Amniotic stem cell (primary cell): ENCODE results near the gene CDC42SE2.
"Not testable (repeated sequence)": the region's sequence is repeated elsewhere in the genome, so short reads cannot be mapped to it uniquely, and the experiment has no call there.

ENCODE experiments used
- DNase-seq: peaks from one replicate; lab custom pipeline; 2025; lab: John Stamatoyannopoulos, UW

CDC42SE2 gene

DNA sequence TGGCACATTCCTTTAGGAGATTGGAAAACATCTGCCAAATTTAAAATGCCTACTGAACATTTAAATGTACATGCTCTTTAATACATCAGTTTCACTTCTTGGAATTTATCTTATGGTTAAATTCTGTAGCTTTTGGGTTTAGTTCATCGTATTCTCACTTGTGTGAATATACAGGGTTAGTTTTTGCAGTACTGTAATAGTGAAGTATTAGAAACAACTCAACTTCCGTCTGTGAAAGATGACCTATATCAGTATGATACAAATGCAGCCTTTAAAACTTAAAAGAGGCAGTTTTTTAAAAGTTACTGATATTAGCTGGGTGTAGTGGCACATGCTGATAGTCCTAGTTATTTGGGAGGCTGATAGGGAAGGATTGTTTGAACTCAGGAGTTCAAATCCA is 57.2 kb downstream of the CDC42SE2 start:
- no peak for DNase-seq

DNA sequence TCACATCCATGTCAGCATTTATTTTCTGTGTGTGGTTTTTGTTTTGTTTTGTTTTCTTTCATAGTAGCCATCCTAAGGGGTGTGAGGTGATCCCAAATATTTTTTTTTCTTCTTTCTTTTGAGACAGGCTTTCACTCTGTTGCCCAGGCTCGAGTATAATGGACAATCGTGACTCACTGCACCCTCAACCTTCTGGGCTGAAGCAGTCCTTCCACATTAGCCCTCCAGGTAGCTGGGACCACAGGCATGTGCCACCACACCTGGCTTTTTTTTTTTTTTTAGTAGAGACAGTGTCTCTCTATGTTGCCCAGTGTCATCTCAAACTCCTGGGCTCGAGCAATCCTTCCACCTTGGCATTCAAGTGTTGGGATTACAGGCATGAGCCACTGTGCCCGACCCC is 59.1 kb downstream of the CDC42SE2 start:
- DNase-seq = no peak

DNA sequence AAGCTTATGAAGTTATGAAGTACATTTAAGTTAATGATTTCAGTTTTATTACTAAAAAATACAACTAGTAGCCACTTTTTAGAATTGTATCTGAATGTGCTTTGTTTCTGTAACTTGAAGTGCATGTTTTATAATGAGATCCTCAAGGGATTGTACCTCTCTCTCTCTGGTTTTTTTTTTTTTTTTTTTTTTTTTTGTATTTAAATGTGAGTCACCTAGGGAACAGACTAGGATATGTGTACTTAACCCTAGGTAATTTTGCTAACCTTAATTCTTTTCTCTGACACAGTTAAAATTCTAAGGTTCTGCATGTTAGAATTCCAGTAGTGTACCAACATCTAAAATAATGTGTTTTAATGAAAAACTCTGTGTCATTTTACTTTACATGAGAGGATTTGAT is 59.5 kb downstream of the CDC42SE2 start:
- DNase-seq = no peak

DNA sequence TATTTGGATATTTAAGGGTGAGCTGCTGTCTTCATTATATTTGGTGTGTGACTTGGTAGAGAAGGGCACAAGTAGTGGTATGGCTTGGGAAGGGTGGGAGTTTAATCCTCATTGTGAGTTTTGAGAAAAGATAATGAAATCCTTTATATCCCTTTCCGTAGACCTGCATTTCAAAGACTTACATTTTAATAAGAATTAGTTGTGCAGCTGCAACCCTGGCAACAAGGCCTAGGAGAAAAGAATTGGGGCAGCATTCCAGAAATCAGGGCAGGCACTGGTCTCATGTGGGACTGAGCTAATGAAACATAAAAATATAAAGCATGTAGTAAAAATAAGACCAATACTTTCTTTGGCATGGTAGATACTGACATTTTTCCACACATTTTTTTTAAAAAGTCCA is 60.5 kb downstream of the CDC42SE2 start:
- DNase-seq = no peak

DNA sequence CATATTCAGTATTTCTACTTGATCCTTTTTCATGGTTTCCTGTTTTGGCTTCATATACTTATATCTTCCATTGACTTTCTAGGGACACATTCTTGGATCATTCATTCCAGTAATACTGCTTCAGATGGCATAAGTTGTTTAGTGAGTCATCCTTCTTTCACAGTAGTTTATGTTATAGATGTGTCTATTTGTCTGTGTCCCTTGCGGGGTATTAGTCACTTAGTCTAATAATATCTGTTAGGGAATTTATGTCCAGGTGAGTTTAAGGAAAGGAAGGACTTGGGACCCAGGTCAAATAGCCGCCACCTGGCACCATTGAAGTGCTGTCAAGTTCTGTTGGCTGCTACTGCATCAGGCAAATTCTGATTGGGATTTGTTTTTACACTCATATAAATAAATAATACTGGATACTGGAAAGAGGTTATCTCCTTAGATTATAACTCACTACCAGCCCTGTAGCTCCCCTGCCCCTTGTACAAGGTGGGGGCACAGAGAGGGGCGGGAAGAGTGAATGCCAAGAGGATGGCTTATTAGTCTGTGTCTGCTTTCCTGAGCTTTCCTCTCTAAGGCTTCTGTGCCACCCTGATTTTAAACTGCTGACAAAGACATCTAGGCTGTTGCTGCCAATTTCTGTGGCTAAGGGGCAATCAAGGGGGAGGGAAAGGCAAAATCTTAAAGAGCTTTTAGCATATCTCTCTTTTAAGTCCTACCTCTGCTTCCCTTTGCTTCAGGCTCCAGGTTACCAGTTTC is 64.9 kb downstream of the CDC42SE2 start:
- DNase-seq = no peak

DNA sequence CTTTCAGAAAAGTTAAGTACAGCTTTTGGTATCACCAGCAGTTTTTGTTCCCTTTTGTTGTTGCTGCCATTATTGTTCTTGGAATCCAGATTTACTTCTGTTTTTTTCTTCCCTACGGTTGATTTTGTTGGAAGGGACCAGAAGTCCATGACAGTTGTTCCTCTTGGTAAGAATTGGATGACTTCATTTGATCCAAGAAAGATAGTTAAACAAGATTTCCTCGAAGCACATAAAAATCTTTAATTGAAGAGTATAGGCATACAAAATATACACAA is 65.4 kb downstream of the CDC42SE2 start:
- no peak for DNase-seq

DNA sequence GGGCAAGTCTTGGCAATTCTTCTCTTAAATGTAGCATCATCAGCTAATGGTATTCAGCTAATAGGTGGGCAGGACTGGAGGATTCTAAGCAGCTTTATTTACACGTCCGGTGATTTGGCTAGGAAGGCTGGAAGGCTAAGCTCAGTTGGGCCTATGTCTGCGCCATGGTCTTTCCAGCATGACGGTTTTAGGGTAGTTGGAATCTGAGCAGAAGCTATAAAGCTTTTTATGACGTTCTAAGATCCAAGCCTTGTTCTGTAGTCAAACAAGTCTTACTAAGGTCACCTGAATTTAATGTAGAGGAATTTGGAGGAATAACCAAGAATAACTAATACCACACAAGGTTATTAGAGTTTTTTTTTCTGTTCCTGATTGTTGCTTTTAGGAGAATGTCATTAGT is 66.2 kb downstream of the CDC42SE2 start:
- DNase-seq = no peak

DNA sequence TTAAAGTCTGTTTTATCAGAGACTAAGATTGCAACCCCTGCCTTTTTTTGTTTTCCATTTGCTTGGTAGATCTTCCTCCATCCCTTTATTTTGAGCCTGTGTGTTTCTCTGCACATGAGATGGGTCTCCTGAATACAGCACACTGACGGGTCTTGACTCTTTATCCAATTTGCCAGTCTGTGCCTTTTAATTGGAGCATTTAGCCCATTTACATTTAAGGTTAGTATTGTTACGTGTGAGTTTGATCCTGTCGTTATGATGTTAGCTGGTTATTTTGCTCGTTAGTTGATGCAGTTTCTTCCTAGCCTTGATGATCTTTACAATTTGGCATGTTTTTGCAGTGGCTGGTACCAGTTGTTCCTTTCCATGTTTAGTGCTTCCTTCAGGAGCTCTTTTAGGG is 71.9 kb downstream of the CDC42SE2 start:
- DNase-seq = not testable (repeated sequence)

DNA sequence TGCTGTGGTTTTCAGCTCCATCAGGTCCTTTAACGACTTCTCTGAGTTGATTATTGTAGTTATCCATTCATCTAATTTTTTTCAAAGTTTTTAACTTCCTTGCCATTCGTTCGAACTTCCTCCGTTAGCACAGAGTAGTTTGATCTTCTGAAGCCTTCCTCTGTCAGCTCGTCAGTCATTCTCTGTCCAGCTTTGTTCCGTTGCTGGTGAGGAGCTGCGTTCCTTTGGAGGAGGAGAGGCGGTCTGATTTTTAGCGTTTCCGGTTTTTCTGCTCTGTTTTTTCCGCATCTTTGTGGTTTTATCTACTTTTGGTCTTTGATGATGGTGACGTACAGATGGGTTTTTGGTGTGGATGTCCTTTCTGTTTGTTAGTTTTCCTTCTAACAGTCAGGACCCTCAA is 72.9 kb downstream of the CDC42SE2 start:
- DNase-seq = not testable (repeated sequence)

DNA sequence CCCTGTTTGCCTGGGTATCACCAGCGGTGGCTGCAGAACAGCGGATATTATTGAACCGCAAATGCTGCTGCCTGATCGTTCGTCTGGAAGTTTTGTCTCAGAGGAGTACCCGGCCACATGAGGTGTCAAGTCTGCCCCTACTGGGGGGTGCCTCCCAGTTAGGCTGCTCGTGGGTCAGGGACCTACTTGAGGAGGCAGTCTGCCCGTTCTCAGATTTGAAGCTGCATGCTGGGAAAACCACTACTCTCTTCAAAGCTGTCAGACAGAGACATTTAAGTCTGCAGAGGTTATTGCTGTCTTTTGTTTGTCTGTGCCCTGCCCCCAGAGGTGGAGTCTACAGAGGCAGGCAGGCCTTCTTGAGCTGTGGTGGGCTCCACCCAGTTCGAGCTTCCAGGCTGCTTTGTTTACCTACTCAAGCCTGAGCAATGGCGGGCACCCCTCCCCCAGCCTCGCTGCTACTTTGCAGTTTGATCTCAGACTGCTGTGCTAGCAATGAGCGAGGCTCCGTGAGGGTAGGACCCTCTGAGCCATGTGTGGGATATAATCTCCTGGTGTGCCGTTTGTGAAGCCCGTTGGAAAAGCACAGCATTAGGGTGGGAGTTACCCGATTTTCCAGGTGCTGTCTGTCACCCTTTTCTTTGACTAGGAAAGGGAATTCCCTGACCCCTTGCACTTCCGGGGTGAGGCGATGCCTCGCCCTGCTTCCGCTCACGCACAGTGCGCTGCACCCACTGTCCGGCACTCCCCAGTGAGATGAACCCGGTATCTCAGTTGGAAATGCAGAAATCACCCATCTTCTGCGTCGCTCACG is 73.6 kb downstream of the CDC42SE2 start:
- DNase-seq = not testable (repeated sequence)

DNA sequence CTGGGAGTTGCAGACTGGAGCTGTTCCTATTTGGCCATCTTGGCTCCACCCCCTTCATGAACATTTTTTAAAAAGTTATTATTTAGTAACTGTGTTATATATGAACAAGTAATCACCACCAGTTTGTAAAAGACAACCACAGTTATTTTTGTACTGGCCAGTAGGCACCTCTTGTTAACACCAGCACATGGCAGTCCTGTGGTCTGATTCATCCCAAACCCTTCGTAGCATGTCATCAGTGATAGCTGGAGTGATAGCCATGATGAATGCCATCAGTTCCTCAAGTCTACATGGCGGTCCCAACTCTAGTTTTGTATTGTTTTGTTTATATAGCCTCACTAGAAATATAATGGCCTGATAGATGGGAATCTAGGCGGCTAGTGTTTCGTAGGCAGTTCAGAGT is 74.2 kb downstream of the CDC42SE2 start:
- DNase-seq = no peak

DNA sequence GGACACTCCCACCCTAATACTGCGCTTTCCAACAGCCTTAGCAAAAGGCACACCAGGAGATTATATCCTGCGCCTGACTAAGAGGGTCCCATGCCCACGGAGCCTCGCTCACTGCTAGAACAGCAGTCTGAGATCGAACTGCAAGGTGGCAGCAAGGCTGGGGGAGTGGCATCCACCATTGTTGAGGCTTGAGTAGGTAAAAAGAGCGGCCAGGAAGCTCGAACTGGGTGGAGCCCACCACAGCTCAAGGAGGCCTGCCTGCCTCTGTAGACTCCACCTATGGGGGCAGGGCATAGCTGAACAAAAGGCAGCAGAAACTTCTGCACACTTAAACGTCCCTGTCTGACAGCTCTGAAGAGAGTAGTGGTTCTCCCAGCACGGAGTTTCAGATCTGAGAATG is 80.4 kb downstream of the CDC42SE2 start:
- not testable (repeated sequence) for DNase-seq

DNA sequence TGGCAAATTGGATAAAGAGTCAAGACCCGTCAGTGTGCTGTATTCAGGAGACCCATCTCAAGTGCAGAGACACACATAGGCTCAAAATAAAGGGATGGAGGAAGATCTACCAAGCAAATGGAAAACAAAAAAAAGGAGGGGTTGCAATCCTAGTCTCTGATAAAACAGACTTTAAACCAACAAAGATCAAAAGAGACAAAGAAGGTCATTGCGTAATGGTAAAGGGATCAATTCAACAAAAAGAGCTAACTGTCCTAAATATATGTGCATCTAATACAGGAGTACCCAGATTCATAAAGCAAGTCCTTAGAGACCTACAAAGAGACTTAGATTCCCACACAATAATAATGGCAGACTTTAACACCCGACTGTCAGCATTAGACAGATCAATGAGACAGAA is 82.4 kb downstream of the CDC42SE2 start:
- not testable (repeated sequence) for DNase-seq

DNA sequence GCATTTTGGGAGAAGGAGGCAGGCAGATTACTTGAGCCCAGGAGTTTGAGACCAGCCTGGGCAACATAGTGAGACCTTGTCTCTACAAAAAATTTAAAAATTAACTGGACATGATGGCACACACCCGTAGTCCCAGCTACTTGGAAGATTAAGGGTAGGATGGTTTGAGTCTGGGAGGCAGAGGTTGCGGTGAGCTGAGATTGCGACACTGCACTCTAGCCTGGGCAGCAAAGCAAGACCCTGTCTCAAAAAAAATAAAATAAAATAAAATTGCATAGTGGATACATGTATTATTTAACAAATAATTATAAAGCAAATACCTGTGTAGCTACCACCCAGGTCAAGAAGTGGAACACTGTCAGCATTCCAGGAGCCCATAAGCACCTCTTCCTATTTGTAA is 90.1 kb downstream of the CDC42SE2 start:
- DNase-seq = no peak

DNA sequence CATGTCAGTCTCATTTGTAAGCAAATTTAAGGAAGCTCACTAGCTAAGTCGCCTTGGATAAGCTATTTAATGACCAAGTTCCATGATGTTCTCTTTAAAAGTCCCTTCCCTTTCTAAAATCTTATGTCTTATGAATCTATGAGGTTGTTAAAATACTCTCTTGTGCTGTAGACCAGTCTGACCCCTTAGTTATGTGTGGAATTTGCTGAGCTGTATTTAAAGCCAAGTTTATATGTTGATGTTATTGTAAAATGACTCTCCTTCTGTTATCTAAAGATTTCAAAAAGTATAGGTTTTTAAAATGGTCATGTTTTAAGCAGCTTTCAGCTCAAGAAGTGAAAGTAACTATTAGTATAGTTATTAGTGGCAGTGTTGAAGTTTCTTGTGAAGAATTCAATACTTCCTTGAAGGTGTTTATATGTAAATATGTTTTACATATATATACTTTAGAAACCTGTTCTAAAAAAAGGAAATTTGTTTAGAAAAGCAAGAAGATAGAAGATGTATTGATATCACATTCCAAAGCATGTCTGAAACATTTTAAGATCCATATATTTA is 92.2 kb downstream of the CDC42SE2 start:
- DNase-seq = no peak

DNA sequence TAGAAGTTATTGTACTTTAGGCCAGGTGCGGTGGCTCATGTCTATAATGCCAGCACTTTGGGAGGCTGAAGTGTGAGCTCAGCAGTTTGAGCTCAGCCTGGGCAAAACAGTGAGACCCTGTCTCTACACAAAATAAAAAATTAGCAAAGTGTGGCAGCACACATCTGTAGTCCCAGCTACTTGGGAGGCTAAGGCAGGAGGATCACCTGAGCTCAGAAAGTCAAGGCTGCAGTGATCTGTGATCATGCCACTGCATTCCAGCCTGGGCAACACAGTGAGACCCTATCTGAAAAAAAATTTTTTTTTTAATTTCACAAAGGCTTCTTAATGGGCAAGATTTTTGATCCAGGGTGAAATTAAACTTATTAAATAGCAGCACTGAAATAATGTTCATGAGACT is 92.8 kb downstream of the CDC42SE2 start:
- DNase-seq = no peak

DNA sequence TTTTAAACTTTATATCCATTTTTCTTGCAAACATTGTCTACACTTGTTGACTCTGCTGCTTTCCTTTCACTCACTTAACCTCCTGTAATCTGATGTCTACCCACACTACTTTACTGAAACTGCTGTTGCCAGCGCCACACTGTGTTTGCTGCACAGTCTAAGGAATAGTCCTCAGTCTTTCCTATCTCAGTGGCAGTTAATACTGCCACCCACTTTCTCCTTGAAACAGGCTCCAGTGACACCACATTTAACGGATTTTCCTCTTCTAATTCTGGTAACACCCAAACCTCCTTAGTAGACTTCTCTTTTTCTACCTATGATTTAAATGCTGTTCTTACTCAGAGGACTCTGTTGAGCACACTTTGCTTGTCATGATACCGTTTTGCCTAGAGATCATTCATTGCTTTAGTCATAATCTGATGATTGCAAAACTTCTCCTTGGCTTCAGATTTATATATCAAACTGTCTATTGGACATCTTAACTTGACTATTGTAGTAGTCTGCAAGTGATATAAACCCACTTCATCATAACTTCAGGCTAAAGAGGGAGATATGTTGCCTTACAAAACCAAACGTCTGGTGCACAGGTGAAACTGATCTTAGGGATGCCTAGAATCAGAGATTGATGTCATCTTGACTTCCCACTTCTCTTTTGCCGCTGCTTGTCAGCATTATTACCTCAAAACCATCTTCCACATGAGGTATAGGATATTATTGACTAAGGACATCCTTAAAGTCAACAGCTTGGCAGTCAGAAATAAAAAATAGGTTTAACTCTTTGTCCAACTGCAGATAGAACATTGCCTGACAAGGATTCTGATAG is 94.1 kb downstream of the CDC42SE2 start:
- no peak for DNase-seq

DNA sequence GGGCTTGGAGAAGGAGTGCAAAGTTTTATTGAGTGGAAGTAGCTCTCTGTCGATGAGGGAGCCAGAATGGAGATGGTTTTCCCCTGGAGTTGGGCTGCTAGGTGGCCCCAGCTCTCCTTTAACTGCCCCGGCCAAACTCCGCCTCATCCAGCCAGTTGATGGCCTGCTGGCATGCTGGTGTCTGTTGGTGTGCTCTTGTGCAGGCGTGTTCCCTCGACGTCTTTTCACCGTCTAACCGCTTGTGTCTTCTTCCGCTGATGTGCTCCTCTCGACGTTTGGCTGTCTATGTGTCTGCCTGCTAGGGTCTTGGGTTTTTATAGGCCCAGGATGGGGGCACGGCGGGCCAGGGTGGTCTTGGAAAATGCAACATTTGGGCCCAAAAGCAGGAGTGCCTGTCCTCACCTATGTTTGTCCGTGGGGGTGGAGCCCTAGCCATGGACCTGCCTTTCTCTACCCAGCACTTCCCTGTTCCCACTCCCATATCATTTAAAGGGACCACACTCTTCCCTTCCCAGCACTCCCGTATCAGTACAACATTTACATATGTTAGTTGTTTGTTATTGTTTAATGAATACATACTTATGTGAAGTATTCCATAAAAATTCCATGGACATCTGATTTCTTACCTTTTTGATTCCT is 97.9 kb downstream of the CDC42SE2 start:
- no peak for DNase-seq

DNA sequence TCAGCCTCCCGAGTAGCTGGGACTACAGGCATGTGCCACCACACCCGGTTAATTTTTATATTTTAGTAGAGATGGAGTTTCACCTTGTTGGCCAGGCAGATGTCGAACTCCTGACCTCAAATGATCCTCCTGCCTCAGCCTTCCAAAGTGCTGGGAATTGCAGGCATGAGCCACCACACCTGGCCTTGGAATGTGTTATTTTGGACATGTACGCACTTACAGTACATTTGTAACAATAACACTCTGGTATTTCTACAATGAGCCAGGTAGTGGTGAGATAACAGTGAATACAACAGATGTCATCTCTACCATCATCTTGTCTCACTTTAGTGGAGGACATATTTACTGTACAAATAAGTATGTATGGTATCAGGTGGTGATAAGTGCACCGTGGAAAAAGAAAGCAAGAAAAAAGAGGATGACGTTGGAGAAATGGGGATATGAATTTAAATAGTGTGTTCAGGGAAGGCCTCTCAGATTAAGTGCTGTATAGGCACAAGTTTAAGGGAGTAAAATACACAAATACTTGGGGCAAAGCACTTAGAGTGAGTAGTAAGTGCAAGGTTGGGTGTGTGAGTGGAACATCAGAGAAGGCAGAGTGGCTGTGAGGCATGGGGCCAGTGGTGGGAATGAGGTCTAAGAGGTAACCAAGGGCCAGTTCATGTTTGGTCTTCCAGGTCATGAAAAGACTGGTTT is 100.1 kb downstream of the CDC42SE2 start:
- no peak for DNase-seq

DNA sequence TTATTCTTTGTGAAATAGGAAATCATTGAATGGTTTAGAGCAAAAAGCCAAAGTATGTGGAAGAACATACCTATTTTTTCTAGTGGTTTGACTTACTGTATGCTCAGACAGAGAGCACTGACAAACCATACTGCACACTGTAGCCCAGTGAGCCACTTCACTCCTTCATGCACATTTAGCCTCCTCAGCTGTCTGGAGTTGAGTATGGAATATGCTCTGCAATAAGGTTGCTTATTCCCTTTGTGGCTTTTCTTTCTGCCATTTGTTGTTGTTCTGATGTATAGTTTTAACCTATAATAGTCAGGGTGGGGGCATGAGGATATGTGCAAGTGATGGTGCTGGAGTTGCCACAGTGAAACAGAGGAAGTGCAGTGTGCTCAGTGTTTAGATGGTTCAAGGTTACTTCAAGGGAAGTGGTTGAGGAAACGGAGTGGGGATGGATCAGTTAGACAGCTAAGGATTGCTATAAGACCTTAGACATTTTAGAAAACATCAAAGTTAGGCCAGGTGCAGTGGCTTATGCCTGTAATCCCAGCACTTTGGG is 100.7 kb downstream of the CDC42SE2 start:
- no peak for DNase-seq

DNA sequence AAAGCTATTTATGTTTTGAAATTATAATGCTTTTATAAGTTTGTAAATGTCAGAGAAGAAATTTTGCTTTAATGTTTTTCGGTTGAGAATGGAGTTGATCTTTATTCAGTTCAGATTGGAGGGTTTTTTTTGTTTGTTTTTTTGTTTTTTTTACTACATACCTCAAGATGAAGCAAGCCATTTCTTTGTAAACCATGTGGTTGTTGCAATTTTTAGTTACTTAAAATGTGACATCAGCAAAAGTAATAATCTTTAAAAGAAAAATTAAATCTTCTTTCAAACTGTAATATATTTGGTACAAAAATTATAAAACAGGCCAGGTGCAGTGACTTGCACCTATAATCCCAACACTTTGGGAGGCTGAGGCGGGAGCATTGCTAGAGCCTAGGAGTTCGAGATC is 102.6 kb downstream of the CDC42SE2 start:
- DNase-seq = no peak
